ENCODE results near the gene TMPRSS11B. TPM values are rescaled to one million over a fixed set of nuclear protein-coding genes. Genes with fewer than 3 reads are reported as not detected.

TMPRSS11B gene
- total RNA-seq, result 0.34 and 0.43 TPM in 2 replicates

GRCh38 chr4:68245594-68245993 is at the start of gene TMPRSS11B:
Gene TMPRSS11B (minus strand): TSS chr4:68245694. CDS start chr4:68245558, 136 bp downstream.

Other genes starting within 250 kb of the TMPRSS11B start
- gene TMPRSS11F, start 115.8 kb downstream of the TMPRSS11B start, total RNA-seq, result 4.8 and 8.7 TPM in 2 replicates
- 62.0 and 70.4 TPM in 2 replicates for gene YTHDC1, start 104.4 kb upstream of the TMPRSS11B start, total RNA-seq
- gene TMPRSS11E, start 201.8 kb upstream of the TMPRSS11B start, total RNA-seq, result 10.9 and 14.5 TPM in 2 replicates

Measured in nasal cavity respiratory epithelium epithelial cell of viscerocranial mucosa (primary cell).